ENCODE data around the gene GAS2L3. TPM values are rescaled to one million over a fixed set of nuclear protein-coding genes. Genes with fewer than 3 reads are reported as not detected.
A peak's percentile ranks its signal among the peaks of the same experiment; 100 is the strongest.
"Not testable (repeated sequence)": the region's sequence is repeated elsewhere in the genome, so short reads cannot be mapped to it uniquely, and the experiment has no call there.

Gene GAS2L3
- total RNA-seq, 1 donor from 2014 or later, result 20.0 TPM

- peak overlapping the region; percentile 17 for H3K4me3 ChIP-seq (ENCODE audit: low read depth, low read length)
- DNase-seq (ENCODE audit: low read depth), result no peak
- TF ChIP-seq, protein P1, sequence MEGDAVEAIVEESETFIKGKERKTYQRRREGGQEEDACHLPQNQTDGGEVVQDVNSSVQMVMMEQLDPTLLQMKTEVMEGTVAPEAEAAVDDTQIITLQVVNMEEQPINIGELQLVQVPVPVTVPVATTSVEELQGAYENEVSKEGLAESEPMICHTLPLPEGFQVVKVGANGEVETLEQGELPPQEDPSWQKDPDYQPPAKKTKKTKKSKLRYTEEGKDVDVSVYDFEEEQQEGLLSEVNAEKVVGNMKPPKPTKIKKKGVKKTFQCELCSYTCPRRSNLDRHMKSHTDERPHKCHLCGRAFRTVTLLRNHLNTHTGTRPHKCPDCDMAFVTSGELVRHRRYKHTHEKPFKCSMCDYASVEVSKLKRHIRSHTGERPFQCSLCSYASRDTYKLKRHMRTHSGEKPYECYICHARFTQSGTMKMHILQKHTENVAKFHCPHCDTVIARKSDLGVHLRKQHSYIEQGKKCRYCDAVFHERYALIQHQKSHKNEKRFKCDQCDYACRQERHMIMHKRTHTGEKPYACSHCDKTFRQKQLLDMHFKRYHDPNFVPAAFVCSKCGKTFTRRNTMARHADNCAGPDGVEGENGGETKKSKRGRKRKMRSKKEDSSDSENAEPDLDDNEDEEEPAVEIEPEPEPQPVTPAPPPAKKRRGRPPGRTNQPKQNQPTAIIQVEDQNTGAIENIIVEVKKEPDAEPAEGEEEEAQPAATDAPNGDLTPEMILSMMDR (conservative IDR thresholded peaks at IDR 0.05; ENCODE audit: low read depth, low read length), result no peak
These were observed 20.0 kb downstream of the GAS2L3 start for GRCh38 chr12:100593490-100593889.

DNA sequence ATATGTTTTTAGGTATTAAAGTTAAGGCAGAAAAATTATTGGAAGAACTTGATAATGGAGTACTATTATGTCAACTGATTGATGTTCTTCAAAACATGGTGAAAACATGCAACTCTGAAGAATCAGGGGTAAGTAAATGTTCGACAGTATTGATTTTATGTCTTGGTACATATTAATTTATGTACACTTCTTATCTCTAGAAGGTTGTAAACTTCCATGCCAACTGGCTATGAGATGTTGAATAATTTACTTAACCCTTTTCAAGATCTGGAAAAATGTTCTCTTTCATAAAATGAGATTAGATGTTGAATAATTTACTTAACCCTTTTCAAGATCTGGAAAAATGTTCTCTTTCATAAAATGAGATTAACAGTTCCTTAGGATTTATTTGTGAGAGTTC lies 28.1 kb downstream of the GAS2L3 start:
- TF ChIP-seq, protein P1 (conservative IDR thresholded peaks at IDR 0.05; ENCODE audit: low read depth, low read length), result no peak
- H3K4me3 ChIP-seq (ENCODE audit: low read depth, low read length), result no peak overlapping the region
- no peak for DNase-seq (ENCODE audit: low read depth)

DNA sequence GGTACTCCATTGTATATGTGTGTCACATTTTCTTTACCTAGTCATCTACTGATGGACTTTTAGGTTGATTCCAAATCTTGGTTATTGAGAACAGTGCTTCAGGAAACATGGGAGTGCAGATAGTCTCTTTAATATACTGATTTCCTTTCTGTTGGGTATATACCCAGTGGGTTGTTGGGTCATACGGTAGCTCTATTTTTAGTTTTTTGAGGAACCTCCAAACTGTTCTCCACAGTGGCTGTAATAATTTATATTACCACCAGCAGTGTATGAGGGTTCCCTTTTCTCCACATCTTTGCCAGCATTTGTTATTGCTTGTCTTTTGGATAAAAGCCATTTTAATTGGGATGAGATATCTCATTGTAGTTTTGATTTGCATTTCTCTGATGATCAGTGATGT lies 29.5 kb downstream of the GAS2L3 start:
- not testable (repeated sequence) for H3K4me3 ChIP-seq (ENCODE audit: low read depth, low read length)

DNA sequence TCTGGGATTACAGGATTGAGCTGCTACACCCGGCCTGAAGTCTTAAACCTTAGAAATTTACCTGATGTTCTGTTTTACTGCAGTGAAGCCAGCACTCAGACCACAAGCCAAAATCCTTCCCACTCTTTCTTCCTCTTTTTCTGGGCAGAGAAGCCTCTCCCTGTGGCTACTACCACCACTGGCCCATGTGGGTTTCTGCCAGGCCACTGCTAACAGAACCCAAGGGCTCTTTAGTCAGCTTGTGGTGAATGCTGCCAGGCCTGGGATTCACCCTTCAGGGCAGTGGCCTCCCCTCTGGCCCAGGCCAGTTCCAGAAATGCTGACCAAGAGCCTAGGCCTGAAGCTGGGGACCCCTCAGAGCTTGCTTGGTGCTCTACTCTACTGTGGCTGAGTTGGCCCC lies 35.3 kb downstream of the GAS2L3 start:
- TF ChIP-seq, protein P1 (conservative IDR thresholded peaks at IDR 0.05; ENCODE audit: low read depth, low read length), result no peak
- no peak for DNase-seq (ENCODE audit: low read depth)
- no peak overlapping the region for H3K4me3 ChIP-seq (ENCODE audit: low read depth, low read length)

More for the DNA sequence above, 29.5 kb downstream of the GAS2L3 start:
- not testable (repeated sequence) for DNase-seq (ENCODE audit: low read depth)

- TF ChIP-seq, protein P1 (conservative IDR thresholded peaks at IDR 0.05; ENCODE audit: low read depth, low read length), result no peak
- no peak overlapping the region for H3K4me3 ChIP-seq (ENCODE audit: low read depth, low read length)
- DNase-seq (ENCODE audit: low read depth), result no peak
These were observed 37.4 kb downstream of the GAS2L3 start for GRCh38 chr12:100610666-100611430.

GRCh38 chr12:100612606-100613005 lies 39.1 kb downstream of the GAS2L3 start:
- no peak overlapping the region for H3K4me3 ChIP-seq (ENCODE audit: low read depth, low read length)
- DNase-seq (ENCODE audit: low read depth), result no peak
- TF ChIP-seq, protein P1 (conservative IDR thresholded peaks at IDR 0.05; ENCODE audit: low read depth, low read length), result no peak

GRCh38 chr12:100624571-100624970 lies 51.1 kb downstream of the GAS2L3 start:
- no peak for DNase-seq (ENCODE audit: low read depth)
- H3K4me3 ChIP-seq (ENCODE audit: low read depth, low read length), result no peak overlapping the region
- TF ChIP-seq, protein P1 (conservative IDR thresholded peaks at IDR 0.05; ENCODE audit: low read depth, low read length), result no peak
